ENCODE measurements around the gene TAF10. TPM values are rescaled to one million over a fixed set of nuclear protein-coding genes. Genes with fewer than 3 reads are reported as not detected.

The TAF10 gene
- total RNA-seq, 1 donor from 2014 or later, result 10.2 TPM

DNA sequence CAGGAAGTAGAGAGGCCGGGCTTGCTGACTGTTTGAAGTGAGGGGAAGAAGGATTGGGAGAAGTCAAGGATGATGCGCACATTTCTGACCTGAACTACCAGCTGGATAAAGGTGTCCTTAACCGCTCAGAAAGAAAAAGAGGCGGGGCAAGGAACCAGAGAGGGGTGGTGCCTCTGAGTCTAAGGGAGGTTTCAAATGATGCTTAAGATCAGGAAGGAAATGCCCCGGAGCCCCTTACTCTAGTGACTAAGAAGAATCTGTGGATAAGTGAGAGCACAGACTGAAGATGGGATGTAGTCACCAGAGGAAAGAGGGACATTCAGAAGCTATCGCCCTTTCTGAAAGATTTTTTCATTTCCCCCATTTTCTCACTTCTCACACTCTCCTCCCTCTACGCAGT lies 30.9 kb upstream of the TAF10 start:
- no peak for DNase-seq (ENCODE audit: low spot score in 2 of 2)
- no peak for FAIRE-seq

- DNase-seq (ENCODE audit: low spot score in 2 of 2) (no peak), FAIRE-seq (no peak)
Measured at GRCh38 chr11:6640985-6641701, 29.1 kb upstream of the TAF10 start.

DNA sequence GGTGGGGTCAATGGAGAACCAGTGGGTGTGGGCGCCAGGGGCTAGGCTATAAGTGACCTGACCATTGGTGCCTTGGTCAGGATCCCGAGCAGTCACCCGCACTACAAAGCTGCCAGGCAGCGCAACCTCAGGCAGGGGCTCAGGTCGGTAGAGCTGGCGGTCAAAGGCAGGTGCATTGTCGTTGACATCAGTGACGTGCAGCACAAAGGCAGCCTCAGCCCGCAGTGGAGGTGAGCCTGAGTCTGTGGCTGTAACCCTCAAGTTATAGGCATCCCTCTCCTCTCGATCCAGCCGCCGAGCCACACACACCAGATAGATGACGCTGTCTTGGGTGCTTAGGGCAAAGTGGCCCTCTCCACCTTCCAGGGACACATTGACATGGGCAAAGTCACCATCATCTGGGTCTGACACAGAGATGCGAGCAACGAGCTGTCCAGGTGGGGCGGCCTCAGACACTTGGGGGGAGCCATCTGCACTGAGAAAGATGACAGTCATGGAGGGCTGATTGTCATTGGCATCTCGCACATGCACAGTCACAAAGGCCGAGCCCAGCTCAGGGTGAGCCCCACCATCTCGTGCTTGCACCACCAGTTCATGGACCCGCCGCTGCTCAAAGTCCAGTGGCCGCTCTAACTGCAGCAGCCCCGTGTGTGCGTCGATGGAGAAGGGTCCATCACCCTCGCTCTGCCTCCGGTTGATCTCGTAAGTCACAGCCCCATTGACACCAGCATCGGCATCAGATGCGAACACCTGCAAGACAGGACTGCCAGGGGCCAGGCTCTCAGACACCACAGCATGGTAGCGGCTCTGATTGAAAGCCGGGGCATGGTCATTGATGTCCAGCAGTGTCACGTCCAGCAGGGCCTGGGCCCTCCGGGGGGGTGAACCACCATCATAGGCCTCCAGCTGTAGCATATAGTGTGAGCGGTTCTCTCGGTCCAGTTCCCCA lies 28.3 kb upstream of the TAF10 start:
- FAIRE-seq (no peak), DNase-seq (ENCODE audit: low spot score in 2 of 2) (no peak)

GRCh38 chr11:6638429-6638828 lies 26.4 kb upstream of the TAF10 start:
- FAIRE-seq (no peak), DNase-seq (ENCODE audit: low spot score in 2 of 2) (no peak)

- no peak for FAIRE-seq
- no peak for DNase-seq (ENCODE audit: low spot score in 2 of 2)
Measured at GRCh38 chr11:6637871-6638270, 25.9 kb upstream of the TAF10 start.

- FAIRE-seq (no peak), DNase-seq (ENCODE audit: low spot score in 2 of 2) (no peak)
Measured at GRCh38 chr11:6636480-6636879, 24.5 kb upstream of the TAF10 start.

DNA sequence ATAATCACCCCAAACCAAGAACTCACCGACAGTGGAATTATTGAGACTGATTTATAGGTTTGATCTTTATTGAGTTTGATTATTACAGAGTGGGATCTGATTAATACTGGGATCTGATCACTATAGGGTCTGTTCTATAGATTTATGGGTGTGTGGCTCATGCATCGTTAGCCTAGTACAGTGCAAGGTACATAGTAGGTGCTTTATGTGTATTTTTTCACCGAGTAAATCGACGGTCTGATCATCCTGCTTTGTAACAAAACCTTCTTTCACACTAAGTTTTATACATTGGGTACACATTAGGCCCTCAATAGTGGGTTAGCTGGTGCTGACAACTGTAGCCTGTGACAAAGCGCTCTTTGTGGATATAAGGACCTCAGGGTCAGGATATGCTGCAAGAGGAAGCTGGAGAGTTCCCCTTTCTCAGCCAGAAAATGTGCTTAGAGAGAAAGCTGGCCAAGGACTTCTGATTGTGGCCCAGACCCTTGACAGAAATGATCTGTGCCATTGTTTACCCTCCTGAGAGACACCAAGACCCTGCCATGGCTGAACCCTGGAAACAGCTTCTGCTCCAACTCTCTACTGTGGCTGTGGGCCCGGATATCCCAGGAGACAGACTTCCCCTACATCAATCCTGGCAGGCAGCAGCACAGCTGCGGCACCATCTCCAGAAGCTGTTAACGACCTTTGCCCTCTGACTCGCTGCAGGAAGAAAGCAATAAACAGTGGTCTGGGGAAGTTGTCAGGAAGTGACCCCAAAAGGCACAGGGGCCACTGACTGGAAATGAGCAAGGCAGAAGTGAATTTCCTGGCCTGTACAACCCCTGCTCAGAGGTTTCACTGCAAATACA lies 23.3 kb upstream of the TAF10 start:
- no peak for FAIRE-seq
- peak; percentile 62 for DNase-seq (ENCODE audit: low spot score in 2 of 2)

- DNase-seq (ENCODE audit: low spot score in 2 of 2) (no peak), FAIRE-seq (no peak)
Measured at GRCh38 chr11:6634534-6634933, 22.5 kb upstream of the TAF10 start.

GRCh38 chr11:6633422-6634408 lies 21.7 kb upstream of the TAF10 start:
- DNase-seq (ENCODE audit: low spot score in 2 of 2) (no peak), FAIRE-seq (no peak)

DNA sequence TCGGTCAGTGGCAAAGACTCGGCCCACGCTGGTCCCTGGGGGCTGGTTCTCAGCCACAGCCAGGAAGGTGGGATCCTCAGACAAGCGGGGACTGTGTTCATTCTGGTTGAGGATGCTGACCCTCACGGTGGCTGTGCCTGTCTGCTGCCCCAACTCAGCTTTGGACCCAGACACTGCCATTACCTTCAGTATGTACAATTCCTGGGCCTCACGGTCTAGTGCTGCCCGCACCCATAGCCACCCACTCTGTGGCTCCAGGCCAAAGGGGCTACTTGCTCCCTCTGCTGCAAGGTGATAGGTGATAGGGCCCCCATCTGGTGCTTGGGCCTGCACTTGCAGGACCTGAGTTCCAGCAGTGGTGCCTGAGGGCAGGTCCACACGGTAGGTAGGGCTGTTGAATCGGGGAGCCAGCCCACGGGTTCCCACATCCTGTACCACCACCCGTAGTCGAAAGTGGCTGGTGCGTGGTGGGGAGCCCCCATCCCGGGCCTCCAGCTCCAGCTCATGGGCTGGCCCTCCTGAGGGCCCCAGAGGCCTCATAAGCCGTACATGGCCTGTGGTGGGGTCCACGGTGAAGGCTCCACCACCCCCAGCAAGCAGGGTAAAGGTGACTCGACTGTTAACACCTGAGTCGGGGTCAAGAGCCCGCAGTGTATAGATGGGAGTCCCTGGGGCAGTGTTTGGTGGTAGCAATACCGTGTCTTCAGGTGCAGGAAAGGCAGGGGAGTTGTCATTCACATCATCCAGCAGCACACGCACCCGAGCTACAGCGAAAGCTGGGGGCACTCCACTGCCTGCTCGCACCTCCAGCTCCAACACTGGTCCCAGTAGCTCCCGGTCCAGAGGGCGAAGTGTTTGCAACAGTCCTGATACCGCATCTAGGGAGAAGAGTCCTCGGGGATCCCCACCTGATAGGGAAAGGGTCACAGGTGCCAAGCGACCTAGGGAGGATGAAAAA lies 20.4 kb upstream of the TAF10 start:
- DNase-seq (ENCODE audit: low spot score in 2 of 2), result no peak
- no peak for FAIRE-seq

DNA sequence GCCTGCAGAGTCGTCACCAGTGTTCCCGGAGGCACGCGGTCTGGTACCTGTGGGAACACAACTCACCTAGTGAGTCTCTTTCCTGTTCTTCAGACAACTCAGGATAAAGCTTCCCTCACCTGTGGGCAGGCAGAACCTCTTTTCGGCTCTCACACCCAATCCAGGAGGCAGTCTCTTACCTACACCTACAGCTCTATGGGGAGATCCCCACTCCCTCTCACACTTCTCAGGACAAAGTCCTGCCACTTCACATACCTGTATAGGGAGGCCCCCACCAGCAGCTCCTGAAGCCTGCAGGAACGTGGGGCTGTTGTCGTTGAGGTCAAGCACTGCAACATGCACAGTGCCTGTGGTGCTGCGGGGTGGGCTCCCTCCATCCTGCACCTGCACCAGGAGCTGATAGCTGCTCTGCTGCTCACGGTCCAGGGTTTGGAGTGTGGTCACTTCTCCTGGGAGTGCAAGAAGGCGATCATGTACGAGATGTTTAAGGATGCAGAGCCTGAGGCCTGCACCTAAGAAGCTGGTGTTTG lies 19.4 kb upstream of the TAF10 start:
- DNase-seq (ENCODE audit: low spot score in 2 of 2) (no peak), FAIRE-seq (no peak)

GRCh38 chr11:6630632-6631291 lies 18.7 kb upstream of the TAF10 start:
- FAIRE-seq (no peak), DNase-seq (ENCODE audit: low spot score in 2 of 2) (no peak)

DNA sequence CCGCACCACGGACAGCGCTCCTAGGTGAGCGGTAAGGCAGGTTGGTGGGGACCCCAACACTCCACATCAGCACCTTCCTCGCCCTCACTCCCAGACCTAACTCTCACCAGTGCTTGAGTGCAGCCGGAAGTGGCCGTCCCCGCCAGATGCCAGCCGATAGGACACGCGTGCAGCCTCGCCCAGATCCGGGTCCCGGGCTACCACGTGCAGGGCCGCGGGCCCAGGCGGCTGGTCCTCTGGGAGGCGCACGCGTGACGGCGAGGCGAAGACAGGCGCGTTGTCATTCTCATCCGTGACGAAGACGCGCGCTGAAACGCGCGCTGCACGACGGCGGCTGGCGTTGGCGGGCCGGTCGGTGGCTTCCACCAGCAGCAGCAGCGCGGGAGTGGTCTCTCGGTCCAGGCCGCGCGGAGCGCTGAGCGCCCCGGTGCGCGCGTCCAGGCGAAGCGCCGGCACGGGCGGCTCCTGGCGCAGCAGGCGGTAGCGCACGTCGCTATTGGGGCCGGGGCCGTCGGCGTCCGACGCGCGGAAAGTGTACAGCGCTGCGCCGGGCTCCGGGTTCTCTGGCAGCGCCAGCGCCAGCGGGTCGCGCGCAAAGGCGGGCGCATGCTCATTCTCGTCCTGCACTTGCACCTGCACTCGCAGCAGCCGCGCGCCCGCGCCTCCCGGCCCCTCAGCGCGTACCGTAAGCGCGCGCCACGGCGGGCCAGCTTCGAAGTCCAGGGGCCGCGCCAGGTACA lies 18.0 kb upstream of the TAF10 start:
- FAIRE-seq (no peak), DNase-seq (ENCODE audit: low spot score in 2 of 2) (no peak)

GRCh38 chr11:6629573-6629891 lies 17.5 kb upstream of the TAF10 start:
- FAIRE-seq (no peak), DNase-seq (ENCODE audit: low spot score in 2 of 2) (no peak)

- FAIRE-seq (no peak), DNase-seq (ENCODE audit: low spot score in 2 of 2) (no peak)
Measured at GRCh38 chr11:6628526-6628925, 16.5 kb upstream of the TAF10 start.

DNA sequence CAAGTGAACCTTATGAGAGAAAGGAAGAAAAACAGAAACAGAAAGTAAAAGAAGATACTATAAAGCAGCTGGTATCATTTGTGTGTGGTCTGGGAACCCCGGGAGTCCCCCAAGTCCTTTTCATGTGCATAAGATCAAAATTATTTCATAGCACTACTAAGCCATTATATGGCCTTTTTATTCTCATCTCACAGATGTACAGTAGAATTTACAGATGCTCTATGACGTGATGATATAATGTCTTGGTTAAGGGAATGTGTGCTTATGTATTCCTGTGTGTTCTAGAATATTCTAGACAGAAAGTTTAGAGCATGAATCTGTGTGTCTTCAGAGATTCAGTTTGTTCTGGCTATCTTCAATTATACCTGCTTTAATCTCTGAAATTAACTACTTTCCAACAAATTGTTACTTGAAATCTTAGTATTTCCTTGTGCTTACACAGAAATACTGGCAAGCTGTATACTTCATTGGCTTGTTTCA lies 15.8 kb upstream of the TAF10 start:
- DNase-seq (ENCODE audit: low spot score in 2 of 2) (no peak), FAIRE-seq (no peak)

All from frontal cortex (tissue), 4 donors.